Central memory CD8-positive, alpha-beta T cell (primary cell): ENCODE results near the gene SEMA4D.
"Not testable (repeated sequence)": the region's sequence is repeated elsewhere in the genome, so short reads cannot be mapped to it uniquely, and the experiment has no call there.

Experiments used
- ATAC-seq: fragments of 150-1000 bp; cut with Tn5 transposase; replicated peaks from 2 replicates; pipeline ENCODE4 v1.10.0; 2022; ENCODE audit warnings: mild to moderate bottlenecking, moderate FRiP score, moderate number of reproducible peaks; ENCODE audit not compliant: poor library complexity, severe bottlenecking; ENCODE audit errors: extremely low read depth
- DNase-seq, 2 donors: peaks; one replicate each; pipeline ENCODE4 v3.0.0; 2021; ENCODE audit warnings: low spot score in 2 of 2
- H3K27ac Mint-ChIP-seq: one replicate; pipeline ENCODE4 v1.8.0; 2022; ENCODE audit warnings: low read depth, mild to moderate bottlenecking, moderate library complexity, mixed read lengths
- H3K27me3 Mint-ChIP-seq: one replicate; pipeline ENCODE4 v1.8.0; 2022; ENCODE audit warnings: mixed read lengths
- H3K36me3 Mint-ChIP-seq: one replicate; pipeline ENCODE4 v1.8.0; 2022; ENCODE audit warnings: mild to moderate bottlenecking, moderate library complexity, mixed read lengths; ENCODE audit not compliant: insufficient read depth
- H3K4me1 Mint-ChIP-seq: one replicate; pipeline ENCODE4 v1.8.0; 2022; ENCODE audit warnings: mixed read lengths
- H3K4me3 Mint-ChIP-seq: one replicate; pipeline ENCODE4 v1.8.0; 2022; ENCODE audit warnings: mild to moderate bottlenecking, moderate library complexity, mixed read lengths
- H3K9me3 Mint-ChIP-seq: one replicate; pipeline ENCODE4 v1.8.0; 2022; ENCODE audit warnings: mixed read lengths

The SEMA4D gene

DNA sequence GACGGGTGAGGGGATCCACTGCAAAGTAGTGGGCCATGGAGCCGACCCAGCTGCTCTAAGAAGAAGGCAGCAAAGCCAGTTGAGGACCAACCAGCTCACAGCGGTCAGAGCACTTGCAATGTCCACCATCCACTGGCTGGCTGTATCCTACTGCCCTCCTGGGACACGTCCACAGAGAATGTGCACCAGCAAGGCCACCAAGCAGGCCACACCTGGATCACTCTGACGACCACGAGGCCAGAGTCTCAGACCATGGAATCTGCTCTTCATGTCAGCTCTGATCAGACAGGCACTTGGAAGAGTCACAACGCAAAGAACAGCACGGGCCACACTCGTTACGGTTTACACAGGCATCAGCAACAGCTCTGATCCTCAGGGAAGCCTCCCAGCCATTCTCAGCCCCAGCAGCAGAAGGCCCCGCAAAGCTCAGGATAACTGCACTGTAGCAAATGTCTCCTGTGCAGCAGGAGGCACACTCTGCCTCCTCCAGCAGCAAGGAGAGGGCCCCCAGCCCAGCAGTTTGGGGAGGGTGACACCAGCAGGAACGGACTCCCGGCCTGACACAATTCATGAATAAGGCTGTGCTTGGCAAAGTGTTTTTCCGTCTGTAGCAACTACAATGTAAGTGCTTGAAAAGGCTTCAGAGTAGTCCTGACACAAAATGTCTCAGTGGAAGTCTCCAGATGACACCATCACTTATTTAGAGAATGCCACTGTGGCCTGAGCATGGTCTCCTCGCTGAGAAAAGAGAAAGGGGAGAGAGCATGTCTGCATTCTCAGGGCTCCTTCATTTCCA, 15.7 kb downstream of the SEMA4D start:
- peaks cover 20% of the 10 kb centered on the region for H3K36me3 Mint-ChIP-seq

DNA sequence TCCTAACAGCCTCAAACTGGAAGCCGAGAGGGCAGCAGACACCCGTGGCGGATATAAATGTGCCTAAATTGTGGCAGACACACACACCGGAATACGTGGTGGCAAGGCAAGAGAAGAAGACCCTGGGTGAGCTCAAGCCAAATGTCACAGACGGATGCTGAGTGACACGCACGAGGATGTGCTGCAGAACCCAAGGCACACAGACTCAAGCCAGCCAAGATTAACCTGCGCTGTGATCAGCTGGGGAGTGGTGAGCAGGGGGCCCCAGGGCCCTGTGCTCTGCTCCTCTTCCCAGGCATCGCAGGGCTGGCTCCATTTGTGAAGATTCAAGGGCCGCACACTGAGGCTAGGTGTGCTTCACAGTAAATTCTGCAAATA, 16.4 kb downstream of the SEMA4D start:
- H3K36me3 Mint-ChIP-seq: peaks cover 22% of the 10 kb centered on the region
- ATAC-seq (peak; percentile 50), DNase-seq (peak in 1 of 2 donors; percentile 51)
- no peaks in the 10 kb centered on the region for H3K9me3 Mint-ChIP-seq
- peak overlapping the region; percentile 80 for H3K4me3 Mint-ChIP-seq
- H3K27me3 Mint-ChIP-seq: no peaks in the 10 kb centered on the region
- peaks cover 83% of the 10 kb centered on the region for H3K4me1 Mint-ChIP-seq
- H3K27ac Mint-ChIP-seq: peak overlapping the region; percentile 94

More for the DNA sequence above, 15.7 kb downstream of the SEMA4D start:
- Mint-ChIP-seq H3K9me3 (no peaks in the 10 kb centered on the region), H3K4me1 (peaks cover 82% of the 10 kb centered on the region), H3K27me3 (no peaks in the 10 kb centered on the region), H3K27ac (peak overlapping the region; percentile 94), H3K4me3 (peak overlapping the region; percentile 80)
- ATAC-seq (no peak), DNase-seq (no peak)

DNA sequence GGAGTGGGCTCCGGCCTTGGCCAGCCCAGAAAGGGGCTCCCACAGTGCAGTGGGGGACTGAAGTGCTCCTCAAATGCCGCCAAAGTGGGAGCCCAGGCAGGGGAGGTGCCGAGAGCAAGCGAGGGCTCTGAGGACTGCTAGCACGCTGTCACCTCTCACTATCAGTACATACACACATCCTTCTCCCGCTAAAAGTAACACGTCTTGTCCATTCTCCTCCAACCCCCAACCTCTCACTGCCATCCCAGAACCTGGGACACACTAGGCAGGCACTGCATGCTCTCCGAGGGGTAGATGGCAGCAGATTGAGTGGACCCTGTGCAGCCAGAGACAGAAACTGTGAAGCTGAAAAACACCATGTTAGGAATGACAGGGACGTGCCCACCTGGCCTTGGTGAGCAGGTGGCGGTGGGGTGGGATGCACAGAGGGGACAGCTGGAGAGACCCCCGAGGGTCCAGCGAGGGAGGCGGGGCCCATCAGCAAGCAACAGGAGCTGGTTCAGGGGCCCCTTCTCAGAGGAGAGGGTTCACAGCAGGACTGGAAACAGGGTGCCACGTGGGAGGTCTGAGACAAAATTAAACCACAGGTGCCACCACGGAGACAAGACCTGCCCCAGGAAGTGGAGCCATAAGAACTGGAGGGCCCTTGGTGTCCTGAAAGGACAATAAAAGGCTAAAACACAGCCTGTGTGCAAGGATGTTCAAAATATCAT, 16.9 kb downstream of the SEMA4D start:
- no peak for DNase-seq
- Mint-ChIP-seq H3K4me3 (peak overlapping the region; percentile 80), H3K27me3 (no peaks in the 10 kb centered on the region), H3K4me1 (peaks cover 83% of the 10 kb centered on the region), H3K9me3 (no peaks in the 10 kb centered on the region), H3K27ac (peak overlapping the region; percentile 94), H3K36me3 (peaks cover 26% of the 10 kb centered on the region)
- ATAC-seq: peak; percentile 13

DNA sequence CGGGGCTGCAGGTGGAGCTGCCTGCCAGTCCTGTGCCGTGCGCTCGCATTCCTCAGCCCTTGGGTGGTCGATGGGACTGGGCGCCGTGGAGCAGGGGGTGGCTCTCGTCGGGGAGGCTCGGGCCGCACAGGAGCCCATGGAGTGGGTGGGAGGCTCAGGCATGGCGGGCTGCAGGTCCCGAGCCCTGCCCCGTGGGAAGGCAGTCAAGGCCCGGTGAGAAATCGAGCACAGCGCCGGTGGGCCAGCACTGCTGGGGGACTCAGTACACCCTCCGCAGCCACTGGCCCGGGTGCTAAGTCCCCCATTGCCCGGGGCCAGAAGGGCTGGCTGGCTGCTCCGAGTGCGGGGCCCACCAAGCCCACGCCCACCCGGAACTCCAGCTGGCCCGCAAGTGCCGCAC, 17.5 kb downstream of the SEMA4D start:
- DNase-seq, H3K27me3 Mint-ChIP-seq, ATAC-seq, H3K9me3 Mint-ChIP-seq: not testable (repeated sequence)
- Mint-ChIP-seq H3K4me3 (peak overlapping the region; percentile 89), H3K36me3 (peaks cover 29% of the 10 kb centered on the region), H3K4me1 (peaks cover 86% of the 10 kb centered on the region), H3K27ac (peak overlapping the region; percentile 94)

DNA sequence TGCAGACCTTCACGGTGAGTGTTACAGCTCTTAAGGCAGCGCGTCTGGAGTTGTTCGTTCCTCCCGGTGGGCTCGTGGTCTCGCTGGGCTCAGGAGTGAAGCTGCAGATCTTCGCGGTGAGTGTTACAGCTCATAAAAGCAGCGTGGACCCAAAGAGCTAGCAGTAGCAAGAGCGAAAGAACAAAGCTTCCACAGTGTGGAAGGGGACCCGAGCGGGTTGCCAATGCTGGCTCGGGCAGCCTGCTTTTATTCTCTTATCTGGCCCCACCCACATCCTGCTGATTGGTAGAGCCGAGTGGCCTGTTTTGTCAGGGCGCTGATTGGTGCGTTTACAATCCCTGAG, 18.3 kb downstream of the SEMA4D start:
- H3K9me3 Mint-ChIP-seq, ATAC-seq, DNase-seq, H3K27me3 Mint-ChIP-seq: not testable (repeated sequence)
- Mint-ChIP-seq H3K36me3 (peaks cover 28% of the 10 kb centered on the region), H3K4me3 (peak overlapping the region; percentile 89), H3K27ac (peak overlapping the region; percentile 88), H3K4me1 (peaks cover 88% of the 10 kb centered on the region)

- Mint-ChIP-seq H3K27ac (peak overlapping the region; percentile 88), H3K4me3 (peak overlapping the region; percentile 89), H3K27me3 (no peaks in the 10 kb centered on the region), H3K9me3 (no peaks in the 10 kb centered on the region), H3K36me3 (peaks cover 26% of the 10 kb centered on the region), H3K4me1 (peaks cover 88% of the 10 kb centered on the region)
- DNase-seq (no peak), ATAC-seq (no peak)
Observed at GRCh38 chr9:89478821-89479668, 18.9 kb downstream of the SEMA4D start.

- DNase-seq (no peak), ATAC-seq (peak; percentile 39)
- H3K4me1 Mint-ChIP-seq: peaks cover 89% of the 10 kb centered on the region
- no peaks in the 10 kb centered on the region for H3K9me3 Mint-ChIP-seq
- H3K27ac Mint-ChIP-seq: peak overlapping the region; percentile 88
- H3K27me3 Mint-ChIP-seq: no peaks in the 10 kb centered on the region
- peak overlapping the region; percentile 89 for H3K4me3 Mint-ChIP-seq
- peaks cover 29% of the 10 kb centered on the region for H3K36me3 Mint-ChIP-seq
Observed at GRCh38 chr9:89477811-89478630, 19.9 kb downstream of the SEMA4D start.

- DNase-seq: no peak
- Mint-ChIP-seq H3K27ac (peak overlapping the region; percentile 88), H3K27me3 (no peaks in the 10 kb centered on the region), H3K9me3 (no peaks in the 10 kb centered on the region), H3K4me3 (peak overlapping the region; percentile 89), H3K4me1 (peaks cover 85% of the 10 kb centered on the region), H3K36me3 (peaks cover 29% of the 10 kb centered on the region)
- ATAC-seq: peak; percentile 35
Observed at GRCh38 chr9:89477384-89477783, 20.5 kb downstream of the SEMA4D start.

DNA sequence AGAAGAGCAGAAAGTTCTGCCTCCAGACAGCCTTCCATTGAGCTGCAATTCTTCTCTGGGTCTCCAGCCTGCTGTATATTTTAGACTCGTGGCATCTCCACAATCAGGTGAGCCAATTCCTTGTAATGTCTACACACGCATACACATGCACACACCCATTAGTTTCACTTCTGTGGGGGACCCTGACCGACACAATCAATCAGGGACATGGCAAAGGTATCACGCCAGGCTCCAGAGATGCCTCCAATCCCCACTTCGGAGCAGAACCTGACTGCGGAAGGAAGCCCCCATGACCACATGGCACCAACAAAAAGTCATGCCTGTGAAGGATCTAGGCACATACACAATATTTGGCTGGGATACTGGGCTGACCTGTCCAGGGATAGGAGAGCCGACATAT, 21.4 kb downstream of the SEMA4D start:
- DNase-seq (no peak), ATAC-seq (no peak)
- Mint-ChIP-seq H3K27me3 (no peaks in the 10 kb centered on the region), H3K27ac (peak overlapping the region; percentile 88), H3K9me3 (no peaks in the 10 kb centered on the region), H3K4me3 (peak overlapping the region; percentile 89), H3K36me3 (peaks cover 33% of the 10 kb centered on the region), H3K4me1 (peaks cover 84% of the 10 kb centered on the region)

- peak overlapping the region; percentile 70 for H3K27ac Mint-ChIP-seq
- H3K4me1 Mint-ChIP-seq: peaks cover 84% of the 10 kb centered on the region
- no peaks in the 10 kb centered on the region for H3K27me3 Mint-ChIP-seq
- H3K36me3 Mint-ChIP-seq: peaks cover 34% of the 10 kb centered on the region
- no peaks in the 10 kb centered on the region for H3K9me3 Mint-ChIP-seq
- ATAC-seq (no peak), DNase-seq (no peak)
- H3K4me3 Mint-ChIP-seq: peak overlapping the region; percentile 89
Observed at GRCh38 chr9:89475891-89476440, 21.9 kb downstream of the SEMA4D start.

- Mint-ChIP-seq H3K27ac (peak overlapping the region; percentile 70), H3K36me3 (peaks cover 34% of the 10 kb centered on the region), H3K4me1 (peaks cover 90% of the 10 kb centered on the region), H3K9me3 (no peaks in the 10 kb centered on the region), H3K27me3 (no peaks in the 10 kb centered on the region), H3K4me3 (peak overlapping the region; percentile 89)
- ATAC-seq (no peak), DNase-seq (no peak)
Observed at GRCh38 chr9:89474939-89475338, 23.0 kb downstream of the SEMA4D start.
